Endodermal cell (in vitro differentiated cells): Measurements from ENCODE around the gene RNF220. TPM values are rescaled to one million over a fixed set of nuclear protein-coding genes. Genes with fewer than 3 reads are reported as not detected.

Source experiments
- DNase-seq: peaks from one replicate; pipeline ENCODE4 v3.0.0-alpha.2; 2017
- H3K27ac ChIP-seq: 2 replicates; pipeline ENCODE4 v1.5.1; 2013; ENCODE audit warnings: mild to moderate bottlenecking, low read depth, low read length, moderate library complexity
- H3K27me3 ChIP-seq: 2 replicates; pipeline ENCODE4 v1.6.1; 2013; ENCODE audit warnings: mild to moderate bottlenecking, low read length, moderate library complexity; ENCODE audit not compliant: insufficient read depth, control insufficient read depth, poor library complexity, severe bottlenecking
- H3K36me3 ChIP-seq: 2 replicates; pipeline ENCODE4 v1.7.0; 2013; ENCODE audit warnings: mild to moderate bottlenecking, low read length, moderate library complexity; ENCODE audit not compliant: control insufficient read depth, insufficient read depth
- H3K4me1 ChIP-seq: one replicate; pipeline ENCODE4 v1.7.0; 2013; ENCODE audit warnings: low read length; ENCODE audit not compliant: control insufficient read depth, insufficient read depth
- H3K4me3 ChIP-seq: 2 replicates; pipeline ENCODE4 v1.5.1; 2013; ENCODE audit warnings: mild to moderate bottlenecking, low read length, moderate library complexity
- H3K9ac ChIP-seq: 2 replicates; pipeline ENCODE4 v1.6.1; 2013; ENCODE audit warnings: mild to moderate bottlenecking, low read length, moderate library complexity; ENCODE audit not compliant: poor library complexity, severe bottlenecking; ENCODE audit errors: extremely low read depth
- H3K9me3 ChIP-seq: 2 replicates; pipeline ENCODE4 v1.6.1; 2013; ENCODE audit warnings: mild to moderate bottlenecking, low read length, moderate library complexity; ENCODE audit not compliant: control insufficient read depth
- H3K27ac Mint-ChIP-seq: 2 replicates; pipeline ENCODE4 v1.8.0; 2020; ENCODE audit warnings: mixed read lengths
- H3K27me3 Mint-ChIP-seq: 2 replicates; pipeline ENCODE4 v1.8.0; 2021; ENCODE audit warnings: mild to moderate bottlenecking, mixed read lengths; ENCODE audit not compliant: insufficient read depth
- H3K36me3 Mint-ChIP-seq: 2 replicates; pipeline ENCODE4 v1.8.0; 2020; ENCODE audit warnings: low read depth, mixed read lengths
- H3K4me1 Mint-ChIP-seq: 2 replicates; pipeline ENCODE4 v1.8.0; 2020; ENCODE audit warnings: mixed read lengths
- H3K4me3 Mint-ChIP-seq: 2 replicates; pipeline ENCODE4 v1.8.0; 2020; ENCODE audit warnings: mild to moderate bottlenecking, moderate library complexity, mixed read lengths
- H3K9me3 Mint-ChIP-seq: 2 replicates; pipeline ENCODE4 v1.8.0; 2020; ENCODE audit warnings: mild to moderate bottlenecking, mixed read lengths
- CTCF ChIP-seq: fragments of 200-600 bp; sonication (generic); conservative IDR thresholded peaks from 2 replicates; pipeline ENCODE4 v1.5.0; 2021; ENCODE audit warnings: antibody characterized with exemption, mild to moderate bottlenecking
- WGBS, 2 experiments: methylation state at CpG; one replicate each; pipeline versions ENCODE4 v1.1.5 to v1.1.7; 2013; ENCODE audit warnings: missing lambda C conversion rate in 2 of 2, mixed read lengths in 1 of 2; ENCODE audit not compliant: insufficient coverage in 1 of 2, insufficient read length in 1 of 2; 5-methylcytosine and 5-hydroxymethylcytosine counted together
- total RNA-seq, 2 donors: library from RNA; stranded (reverse); fragmentation: NEBNext Ultra II Directional in 1 of 2; extraction: Animal tissue kit (Norgen Biotek cat#: 25700) in 1 of 2; gene quantifications; 2 replicates in 1 of 2; 3 replicates in 1 of 2; pipeline ENCODE4 v1.2.1, GENCODE V29; 2021

The RNF220 gene
- total RNA-seq, 2 donors from 2014 or later = 94.6 to 95.5 TPM

DNA sequence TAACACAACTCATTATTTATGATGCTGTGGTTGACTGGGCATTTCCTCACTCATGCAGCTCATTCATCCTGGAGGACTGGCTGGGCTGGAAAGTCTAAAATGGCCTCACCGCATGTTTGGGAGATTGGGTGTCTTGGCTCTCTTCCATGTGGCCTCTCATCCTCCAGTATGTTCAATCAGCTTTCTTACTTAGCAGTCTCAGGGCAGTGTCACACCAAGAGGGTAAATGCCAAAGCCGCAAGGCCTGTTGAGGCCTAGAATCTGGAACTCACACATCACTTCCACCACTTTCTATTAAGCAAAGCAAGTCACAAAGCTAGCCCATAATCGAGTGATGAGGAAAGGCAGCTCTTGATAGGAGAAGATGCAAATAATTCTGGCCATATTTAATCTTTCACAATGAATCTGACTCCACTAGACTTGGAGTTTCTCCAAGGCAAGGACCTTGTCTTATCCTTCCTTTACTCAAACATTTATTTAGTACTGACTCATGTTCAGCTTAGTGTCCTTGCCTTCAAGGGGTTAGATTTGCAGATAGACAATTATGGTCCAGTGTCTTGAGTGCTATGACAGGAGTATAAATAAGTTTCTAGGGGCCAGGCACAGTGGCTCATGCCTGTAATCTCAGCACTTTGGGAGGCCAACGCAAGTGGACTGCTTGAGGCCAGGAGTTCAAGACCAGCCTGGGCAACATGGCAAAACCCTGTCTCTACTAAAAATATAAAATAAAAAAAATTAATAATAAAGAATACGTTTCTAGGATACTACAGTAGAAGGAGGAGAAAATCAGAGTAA lies 224.1 kb downstream of the RNF220 start:
- 94 to 100% methylated on average over 3 to 5 of the region's 5 CpGs for WGBS, 2 experiments
- no peak overlapping the region for H3K4me3 Mint-ChIP-seq
- no peak for DNase-seq
- peaks cover 10% of the 10 kb centered on the region for H3K36me3 Mint-ChIP-seq
- no peak overlapping the region for H3K27ac Mint-ChIP-seq
- peaks cover 6% of the 10 kb centered on the region for H3K4me1 ChIP-seq
- H3K27me3 ChIP-seq = no peaks in the 10 kb centered on the region
- no peak overlapping the region for H3K9ac ChIP-seq
- H3K9me3 Mint-ChIP-seq = no peaks in the 10 kb centered on the region
- H3K9me3 ChIP-seq = no peaks in the 10 kb centered on the region
- H3K4me3 ChIP-seq = no peak overlapping the region
- TF ChIP-seq CTCF = no peak
- peaks cover 16% of the 10 kb centered on the region for H3K4me1 Mint-ChIP-seq
- H3K27me3 Mint-ChIP-seq = peaks cover 9% of the 10 kb centered on the region
- H3K27ac ChIP-seq = no peak overlapping the region
- peaks cover 11% of the 10 kb centered on the region for H3K36me3 ChIP-seq

GRCh38 chr1:44630116-44630515 lies 225.1 kb downstream of the RNF220 start:
- no peak for TF ChIP-seq CTCF
- peaks cover 20% of the 10 kb centered on the region for H3K4me1 Mint-ChIP-seq
- H3K36me3 ChIP-seq = peaks cover 20% of the 10 kb centered on the region
- no peak overlapping the region for H3K27ac Mint-ChIP-seq
- no peak for DNase-seq
- H3K4me3 ChIP-seq = no peak overlapping the region
- H3K27me3 Mint-ChIP-seq = peaks cover 3% of the 10 kb centered on the region
- no peak overlapping the region for H3K27ac ChIP-seq
- H3K9me3 ChIP-seq = no peaks in the 10 kb centered on the region
- no peak overlapping the region for H3K4me3 Mint-ChIP-seq
- no peaks in the 10 kb centered on the region for H3K9me3 Mint-ChIP-seq
- H3K4me1 ChIP-seq = peaks cover 6% of the 10 kb centered on the region
- no peaks in the 10 kb centered on the region for H3K27me3 ChIP-seq
- WGBS, 2 experiments = 84 to 92% methylated on average over 2 of the region's 2 CpGs
- H3K36me3 Mint-ChIP-seq = peaks cover 17% of the 10 kb centered on the region
- no peak overlapping the region for H3K9ac ChIP-seq

GRCh38 chr1:44631333-44631646 lies 226.2 kb downstream of the RNF220 start:
- peak overlapping the region; percentile 94 for H3K4me3 ChIP-seq
- H3K27me3 ChIP-seq = no peaks in the 10 kb centered on the region
- H3K27me3 Mint-ChIP-seq = no peaks in the 10 kb centered on the region
- 35 to 46% methylated on average over 6 to 8 of the region's 8 CpGs for WGBS, 2 experiments
- peaks cover 6% of the 10 kb centered on the region for H3K4me1 ChIP-seq
- H3K36me3 ChIP-seq = peaks cover 31% of the 10 kb centered on the region
- H3K27ac ChIP-seq = peak overlapping the region; percentile 98
- no peaks in the 10 kb centered on the region for H3K9me3 ChIP-seq
- no peaks in the 10 kb centered on the region for H3K9me3 Mint-ChIP-seq
- H3K9ac ChIP-seq = peak overlapping the region; percentile 92
- peak overlapping the region; percentile 95 for H3K27ac Mint-ChIP-seq
- DNase-seq = no peak
- peak overlapping the region; percentile 82 for H3K4me3 Mint-ChIP-seq
- no peak for TF ChIP-seq CTCF
- peaks cover 28% of the 10 kb centered on the region for H3K36me3 Mint-ChIP-seq
- H3K4me1 Mint-ChIP-seq = peaks cover 20% of the 10 kb centered on the region
